HG03442 (cell line): ENCODE measurements around the gene SMOC1.

ENCODE experiments used
- ATAC-seq: cut with Tn5 transposase; IDR thresholded peaks from one replicate; pipeline ENCODE4 v1.9.1; 2021; ENCODE audit warnings: mild to moderate bottlenecking, moderate library complexity; ENCODE audit not compliant: unreplicated experiment

Gene SMOC1

DNA sequence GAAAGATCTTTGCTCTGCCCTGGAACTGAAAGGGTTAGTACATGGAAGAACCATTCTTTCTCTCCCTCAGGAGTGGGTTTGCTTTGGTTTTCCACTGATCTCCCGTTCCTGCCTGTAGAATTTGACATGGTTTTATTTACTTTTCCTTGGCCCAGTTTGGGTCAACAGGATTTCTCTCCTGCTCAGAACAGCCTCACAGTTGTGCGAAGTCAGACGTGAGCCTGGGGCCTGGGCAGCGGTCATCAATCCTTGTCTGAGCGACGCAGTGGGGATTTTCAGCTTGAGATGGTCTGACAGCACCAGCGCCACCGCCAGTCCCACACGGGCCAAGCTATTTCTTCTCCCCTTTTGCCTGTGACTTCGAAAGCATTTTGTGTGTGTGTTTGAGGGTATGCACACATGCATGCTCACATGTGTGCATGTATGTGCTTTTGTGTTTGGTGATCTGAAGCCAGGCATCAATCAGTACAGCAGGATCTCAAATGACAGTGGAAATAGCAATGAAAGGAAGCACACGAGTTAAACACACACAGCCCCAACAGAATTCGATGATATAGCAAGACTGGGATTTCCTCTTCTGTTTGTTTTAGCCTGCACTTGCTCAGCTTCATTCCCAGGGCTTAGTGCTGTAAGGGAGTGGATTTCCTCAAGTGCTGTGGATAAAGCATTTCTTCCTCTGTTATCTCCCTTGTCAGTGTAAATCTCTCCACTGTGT lies 58.3 kb downstream of the SMOC1 start:
- ATAC-seq, result no peak

DNA sequence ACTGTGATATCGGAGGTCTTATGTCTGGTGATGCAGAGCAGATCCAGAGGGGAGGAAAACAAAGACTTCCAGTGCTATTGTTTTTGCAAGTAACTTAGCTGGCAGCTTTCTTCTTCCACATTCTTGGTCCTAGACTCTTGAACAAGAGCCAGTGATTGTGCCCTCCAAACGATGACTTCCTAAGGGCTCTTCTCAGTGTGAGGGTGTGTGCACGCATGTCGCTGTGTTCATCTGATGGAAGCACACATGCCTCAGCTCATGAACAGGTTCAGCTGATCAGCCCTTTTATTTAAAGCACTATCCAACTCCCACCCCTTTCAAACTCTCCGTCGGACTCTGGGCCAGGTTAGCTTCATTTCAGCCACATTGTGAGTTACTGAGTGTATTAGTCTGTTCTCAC lies 59.5 kb downstream of the SMOC1 start:
- ATAC-seq, result no peak

DNA sequence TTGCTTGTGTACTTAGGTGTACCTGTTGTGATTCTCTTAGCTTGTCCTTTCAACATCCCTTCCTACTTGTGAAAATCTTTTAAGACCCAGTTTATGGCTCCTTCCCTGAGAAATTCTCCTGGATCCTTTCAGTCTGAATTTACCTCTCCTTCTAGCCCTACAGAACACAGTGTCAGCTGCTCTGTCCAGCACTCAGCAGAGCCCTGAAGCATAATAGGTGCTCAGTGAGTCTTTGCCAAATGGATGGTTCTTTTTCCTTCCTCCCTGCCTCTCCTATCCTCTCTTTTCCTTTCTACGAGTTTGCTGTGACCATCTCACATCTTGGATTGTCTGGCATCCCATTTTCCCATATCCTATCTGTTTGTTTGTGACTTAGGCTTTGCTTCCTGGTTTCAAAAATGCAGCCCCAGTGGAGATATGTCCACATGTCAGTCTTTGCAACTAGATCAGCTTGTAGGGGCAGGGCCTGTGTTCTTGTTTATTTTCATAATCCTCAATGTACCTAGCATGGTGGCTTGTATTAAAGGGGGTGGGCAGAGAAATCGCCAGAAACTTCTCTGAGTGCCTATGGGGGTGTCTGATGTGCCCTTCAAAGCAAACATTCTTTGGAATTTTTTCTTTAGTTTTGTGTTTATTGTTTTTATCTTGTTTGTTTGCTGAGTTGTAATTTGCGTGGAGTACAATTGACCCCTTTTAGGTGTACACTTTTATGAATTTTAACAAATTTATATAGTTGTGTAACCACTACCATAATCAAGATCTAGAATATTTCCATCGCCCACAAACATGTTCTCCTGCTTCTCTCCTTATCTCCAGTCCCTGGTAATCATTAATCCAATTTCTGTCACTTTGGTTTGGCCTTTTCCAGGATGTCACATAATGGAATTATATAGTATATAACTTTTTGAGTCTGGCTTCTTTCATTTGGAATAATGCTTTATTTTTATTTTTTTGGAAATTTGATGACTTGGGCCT lies 62.8 kb downstream of the SMOC1 start:
- no peak for ATAC-seq

DNA sequence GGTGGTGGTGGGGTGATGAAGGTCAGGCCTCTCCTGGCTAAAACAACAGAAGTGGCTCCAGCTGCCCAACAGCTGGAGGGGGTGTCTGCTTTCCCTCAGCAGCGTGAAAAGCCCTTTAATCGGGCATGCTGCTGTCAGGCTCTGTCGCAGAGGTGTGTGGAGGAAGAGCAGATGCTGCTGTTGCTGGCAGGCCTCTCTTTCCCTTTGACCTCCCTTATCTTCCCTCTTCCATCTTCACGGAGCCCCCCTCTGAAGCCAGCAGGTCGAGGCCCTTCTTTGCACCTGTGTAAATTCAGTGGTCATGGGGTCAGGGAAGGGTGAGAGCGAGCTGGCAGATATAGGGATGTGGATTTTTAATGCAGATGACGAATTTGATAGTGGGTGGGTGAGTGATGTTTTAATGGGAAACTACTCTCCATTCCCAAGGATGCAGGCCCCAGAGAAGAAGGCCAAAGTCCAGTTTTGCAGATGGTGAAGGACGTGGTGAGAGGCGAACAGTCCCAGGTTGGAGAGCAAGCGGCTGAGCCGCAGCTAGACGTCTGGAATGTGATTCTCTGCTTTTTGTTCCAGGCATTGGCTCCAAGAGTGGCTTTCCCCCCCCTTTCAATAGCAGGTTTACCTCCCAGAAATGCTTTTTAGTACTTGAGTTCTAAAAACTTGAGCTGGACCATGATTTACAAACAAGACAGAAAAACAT lies 64.0 kb downstream of the SMOC1 start:
- ATAC-seq, result no peak

DNA sequence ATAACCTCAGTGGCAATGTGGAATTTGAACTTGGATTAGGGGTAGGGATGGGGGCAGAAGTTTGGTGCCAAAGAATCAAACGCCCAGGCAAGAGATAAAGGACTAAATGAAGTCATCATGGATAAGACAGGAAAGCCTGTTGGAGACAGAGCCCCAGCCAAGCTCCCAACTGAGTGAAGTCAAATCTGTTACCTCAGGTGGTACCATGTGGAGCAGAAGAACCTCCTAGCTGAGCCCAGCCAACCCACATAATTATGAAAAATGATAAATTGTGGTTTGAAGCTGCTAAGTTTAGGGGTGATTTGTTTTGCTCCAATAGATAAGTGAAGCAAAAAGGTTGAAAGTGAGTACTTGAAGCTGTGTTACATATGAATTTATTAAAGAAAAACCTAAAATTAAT lies 66.1 kb downstream of the SMOC1 start:
- ATAC-seq, result no peak

DNA sequence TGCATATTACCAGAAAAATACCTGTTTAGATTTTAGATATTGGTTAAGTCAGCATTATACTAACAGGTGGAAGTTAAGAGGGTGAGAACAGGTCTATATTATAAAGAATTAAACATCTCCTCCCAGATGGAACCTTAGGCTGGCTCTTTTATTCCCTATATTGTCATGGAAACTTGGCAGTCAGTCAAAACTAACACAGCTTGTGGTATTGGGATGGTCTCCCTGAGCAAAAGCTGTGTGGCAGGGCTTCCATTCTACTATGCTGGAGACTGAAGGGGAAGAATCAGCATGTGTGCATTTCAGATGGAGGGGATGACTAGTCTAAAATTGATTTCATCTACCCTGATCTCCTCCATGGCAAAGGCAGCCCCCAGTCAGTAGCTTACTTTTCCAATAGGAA lies 66.7 kb downstream of the SMOC1 start:
- no peak for ATAC-seq

DNA sequence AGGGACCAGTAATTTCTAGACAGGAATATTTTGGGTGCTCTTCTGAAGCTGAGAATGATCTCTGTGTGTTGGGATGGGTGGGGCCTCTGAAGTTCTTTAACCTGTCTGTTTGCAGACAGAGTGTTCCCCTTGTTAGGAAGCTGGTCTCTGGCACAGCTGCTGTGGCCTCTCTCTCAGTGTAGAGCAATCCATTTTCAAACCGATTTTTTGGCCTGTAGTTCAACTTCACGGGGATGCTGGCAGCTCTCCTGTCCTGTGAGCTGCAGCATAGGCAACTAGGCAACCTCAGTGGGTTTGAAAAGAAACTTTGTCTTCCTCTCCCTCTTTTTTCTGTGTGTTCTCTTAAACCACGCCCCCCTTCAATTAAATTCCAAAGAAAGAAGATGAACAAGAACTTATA lies 69.1 kb downstream of the SMOC1 start:
- no peak for ATAC-seq

DNA sequence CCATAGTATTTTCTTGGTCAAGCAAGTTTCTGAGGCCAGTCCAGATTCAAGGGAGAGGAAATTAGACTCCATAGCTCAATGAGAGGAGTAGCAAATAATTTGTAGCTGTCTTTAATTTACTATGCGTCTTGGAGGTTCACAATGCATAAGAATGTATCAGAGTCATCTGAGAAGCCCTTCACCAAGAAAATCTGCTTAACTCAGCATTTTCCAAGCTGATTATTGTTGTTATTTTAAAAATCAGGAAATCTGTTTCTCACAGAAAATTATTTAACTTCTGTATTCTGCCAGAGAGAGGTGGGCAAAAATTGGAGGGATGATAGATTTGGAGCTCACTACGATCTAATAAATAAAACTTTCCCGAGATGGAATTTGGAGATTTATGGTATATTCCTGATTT lies 72.0 kb downstream of the SMOC1 start:
- ATAC-seq, result no peak

DNA sequence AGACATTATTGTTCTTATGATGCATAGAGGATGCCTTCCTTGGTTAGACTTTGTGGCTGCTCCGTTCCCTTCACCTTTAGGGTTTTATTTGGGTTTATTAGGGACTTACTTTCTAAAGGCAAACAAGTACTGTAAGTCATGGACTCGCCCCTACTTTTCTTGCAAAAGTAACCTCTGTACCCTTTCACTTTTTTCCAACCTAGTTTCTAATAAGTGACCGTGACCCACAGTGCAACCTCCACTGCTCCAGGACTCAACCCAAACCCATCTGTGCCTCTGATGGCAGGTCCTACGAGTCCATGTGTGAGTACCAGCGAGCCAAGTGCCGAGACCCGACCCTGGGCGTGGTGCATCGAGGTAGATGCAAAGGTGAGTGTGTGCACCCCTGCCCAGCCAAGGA lies 72.7 kb downstream of the SMOC1 start:
- no peak for ATAC-seq

DNA sequence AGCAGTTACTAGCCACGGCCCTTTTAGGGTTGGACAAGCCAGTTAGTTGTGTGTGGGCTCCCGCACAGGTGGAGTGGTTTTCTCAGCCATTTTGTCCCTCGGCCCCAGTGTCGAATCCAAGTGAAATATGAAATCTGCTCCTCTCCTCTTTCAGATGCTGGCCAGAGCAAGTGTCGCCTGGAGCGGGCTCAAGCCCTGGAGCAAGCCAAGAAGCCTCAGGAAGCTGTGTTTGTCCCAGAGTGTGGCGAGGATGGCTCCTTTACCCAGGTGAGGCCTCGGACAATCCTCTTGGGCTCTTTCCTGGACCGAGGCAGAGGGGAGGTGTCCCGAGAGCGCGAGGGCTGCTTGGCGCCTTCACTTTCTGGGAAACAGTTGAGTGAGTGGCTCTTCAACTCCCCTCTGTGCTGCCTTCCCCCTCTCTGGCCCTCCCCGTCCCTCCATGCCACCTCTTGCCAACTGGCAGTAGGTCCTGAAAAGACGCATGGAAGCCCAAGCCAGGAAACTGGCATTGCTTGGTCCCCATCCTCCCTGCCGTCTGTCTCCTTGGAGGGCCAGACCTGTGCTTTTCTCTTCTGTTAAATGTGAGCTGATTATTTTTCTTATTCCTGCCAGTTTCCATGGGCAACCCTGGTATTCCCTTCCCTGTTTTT lies 74.2 kb downstream of the SMOC1 start:
- ATAC-seq, result no peak

DNA sequence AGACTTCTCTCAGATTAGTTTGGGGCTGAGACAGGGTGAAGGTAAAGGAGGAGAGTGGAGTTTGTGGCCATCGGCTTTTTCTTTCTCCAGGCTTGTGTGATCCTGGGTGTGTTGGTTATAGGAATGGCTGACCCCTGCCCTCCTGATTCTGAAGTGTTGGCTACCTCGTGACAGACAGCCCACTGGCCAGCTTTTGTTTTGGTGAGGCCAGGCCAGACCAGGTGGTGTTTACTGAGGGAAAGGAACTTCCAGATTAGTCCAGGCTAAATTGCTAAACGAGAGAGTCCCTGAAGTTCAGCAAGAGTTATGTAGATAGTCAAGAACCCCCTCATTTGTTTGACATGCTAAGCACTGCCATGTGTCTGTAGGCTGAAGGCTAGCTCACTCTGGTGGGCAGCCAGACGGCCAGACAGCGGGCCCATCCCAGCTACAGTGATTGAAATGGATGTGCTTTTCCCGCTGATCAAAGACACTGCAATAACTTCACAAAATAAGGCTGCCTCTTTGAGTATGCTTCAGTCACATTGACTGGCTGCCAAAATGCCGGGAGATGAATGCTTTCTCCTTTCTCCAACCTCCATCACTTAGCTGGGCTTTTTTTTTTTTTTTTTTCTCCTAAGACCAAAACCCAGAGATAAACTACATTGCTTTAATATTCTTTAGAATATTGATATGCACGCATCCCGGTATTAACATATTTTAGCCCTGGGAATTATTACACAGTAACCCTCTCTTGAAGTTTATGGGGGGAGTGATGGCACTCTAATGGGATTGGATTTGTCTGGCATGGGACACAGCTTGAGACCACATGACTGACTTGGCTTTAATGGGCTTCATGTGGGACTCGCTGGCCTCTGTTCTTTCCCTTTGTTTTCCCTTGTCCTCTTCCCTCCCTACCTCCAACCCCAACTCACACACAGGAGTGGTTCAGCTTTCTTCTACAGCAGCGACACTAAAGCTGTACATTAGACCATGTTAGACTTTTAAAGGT lies 76.9 kb downstream of the SMOC1 start:
- ATAC-seq, result no peak

DNA sequence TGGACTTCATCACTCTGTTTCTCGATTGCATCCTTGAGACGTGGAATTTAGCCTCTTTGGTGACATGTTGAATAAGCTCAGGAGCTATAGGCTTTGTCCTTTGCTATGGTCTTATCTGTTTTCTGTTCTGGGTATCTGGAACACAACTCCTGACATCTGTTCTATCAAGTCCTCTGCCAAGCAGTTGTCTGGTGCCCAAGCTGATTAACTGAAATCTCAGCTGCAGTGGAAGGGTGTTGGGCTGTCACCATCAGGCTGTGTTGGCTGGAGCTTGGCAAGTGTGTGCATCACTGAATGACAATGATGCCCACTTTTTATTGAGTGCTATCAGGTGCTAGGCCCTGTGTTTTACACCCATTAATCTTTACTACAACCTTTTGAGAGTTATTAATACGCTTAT lies 77.8 kb downstream of the SMOC1 start:
- no peak for ATAC-seq

DNA sequence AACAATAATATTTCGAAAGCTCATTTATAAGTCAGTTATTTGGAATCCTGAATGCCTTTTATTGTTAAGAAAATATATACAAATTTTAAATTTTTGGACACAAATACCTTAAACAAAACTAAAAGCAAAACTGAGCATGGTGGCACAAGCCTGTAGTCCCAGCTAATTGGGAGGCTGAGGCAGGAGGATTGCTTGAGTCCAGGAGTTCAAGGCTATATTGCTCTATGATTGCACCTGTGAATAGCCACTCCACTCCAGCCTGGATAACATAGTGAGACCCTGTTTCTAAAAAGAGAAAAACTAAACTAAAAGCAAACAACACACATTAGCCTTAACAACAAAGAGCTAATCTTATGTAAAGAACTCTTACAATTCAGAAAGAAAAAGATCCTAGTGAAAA lies 78.8 kb downstream of the SMOC1 start:
- ATAC-seq, result no peak

DNA sequence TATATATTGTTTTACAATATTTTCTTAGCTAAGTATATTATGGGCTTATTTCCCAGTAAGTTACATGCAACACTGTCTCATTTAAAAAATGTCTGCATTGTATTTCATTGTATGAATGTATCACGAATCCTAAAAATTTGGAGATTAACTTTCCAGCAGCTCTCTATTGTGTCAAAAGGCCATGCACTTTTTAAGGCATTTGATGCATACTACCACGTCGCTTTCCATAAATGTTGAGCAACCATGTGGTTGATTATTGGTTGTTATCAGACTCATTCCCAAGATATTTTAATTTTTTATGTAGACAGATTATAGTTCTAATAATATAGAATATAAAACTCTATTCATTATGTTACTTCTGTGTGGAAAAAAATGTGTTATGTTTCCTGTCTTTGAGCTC lies 79.9 kb downstream of the SMOC1 start:
- no peak for ATAC-seq

DNA sequence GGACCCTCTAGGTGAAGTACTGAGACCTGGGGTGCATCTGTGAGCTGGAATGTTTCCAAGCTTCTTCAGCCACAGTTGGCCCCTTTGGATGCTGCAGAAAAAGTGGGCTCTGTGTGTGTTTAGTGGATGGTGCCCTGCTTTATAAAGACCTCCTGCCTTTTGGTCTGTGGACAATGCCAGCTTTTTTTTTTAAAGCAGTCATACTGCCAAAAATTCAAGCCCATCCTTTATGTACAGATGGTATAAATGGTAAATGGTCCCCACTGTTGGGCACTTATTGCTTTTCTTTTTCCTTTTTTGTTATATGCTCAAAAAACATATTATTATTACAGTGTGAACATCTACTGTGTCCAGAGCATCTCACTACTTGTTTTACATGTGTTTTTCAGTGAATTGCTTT lies 81.1 kb downstream of the SMOC1 start:
- no peak for ATAC-seq

DNA sequence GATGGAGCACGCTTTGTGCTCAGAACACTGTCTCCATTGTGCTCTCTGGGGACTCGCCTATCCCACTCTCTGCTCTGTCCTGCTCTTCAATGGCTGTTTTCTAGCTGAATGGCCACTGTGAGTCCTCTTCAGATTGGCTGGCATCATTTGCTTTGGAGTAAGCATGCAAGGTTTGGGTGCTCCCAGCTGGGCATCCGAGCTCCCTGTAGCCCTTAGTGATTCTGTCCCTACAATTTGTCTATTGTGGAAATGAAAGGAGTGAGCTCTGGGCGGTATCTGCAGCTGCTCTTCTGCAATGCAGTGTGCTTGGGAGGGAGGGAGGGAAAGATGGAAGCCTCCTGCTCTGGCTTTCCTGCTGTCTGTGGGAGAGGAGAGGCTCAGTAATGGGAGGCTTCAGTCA lies 84.8 kb downstream of the SMOC1 start:
- no peak for ATAC-seq

DNA sequence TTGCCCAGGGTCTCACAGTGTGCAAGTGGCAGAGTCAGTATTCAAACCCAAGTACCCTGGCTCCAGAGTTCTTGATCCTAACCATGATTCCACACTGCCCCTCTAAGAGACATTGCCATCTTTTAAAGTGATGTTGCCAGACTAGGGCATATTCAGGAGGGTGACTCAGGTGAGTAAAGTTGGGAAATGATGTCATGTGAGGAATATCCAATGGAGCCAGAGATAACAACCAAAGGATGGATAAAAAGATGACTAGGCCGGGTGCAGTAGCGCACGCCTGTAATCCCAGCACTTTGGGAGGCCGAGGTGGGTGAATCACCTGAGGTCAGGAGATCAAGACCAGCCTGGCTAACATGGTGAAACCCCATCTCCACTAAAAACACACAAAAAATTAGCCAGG lies 85.6 kb downstream of the SMOC1 start:
- no peak for ATAC-seq

DNA sequence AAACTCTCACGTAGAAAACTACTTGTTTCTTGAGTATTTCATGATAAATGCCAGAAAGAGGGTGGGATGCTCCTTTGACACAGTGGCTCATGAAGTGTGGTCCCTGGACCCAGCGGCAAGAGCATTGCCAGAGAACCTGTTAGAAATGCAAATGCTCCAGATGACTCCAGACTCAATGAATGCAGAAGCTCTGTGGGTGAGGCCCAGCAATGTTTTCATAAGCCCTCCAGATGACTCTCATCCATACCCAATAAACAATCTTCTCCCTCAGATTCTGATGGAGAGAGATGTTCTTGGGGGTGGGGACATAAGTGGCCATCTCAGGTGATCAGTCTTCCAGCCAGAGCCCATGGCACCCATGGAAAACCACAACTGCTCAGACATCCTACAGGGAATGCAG lies 88.9 kb downstream of the SMOC1 start:
- ATAC-seq, result no peak

DNA sequence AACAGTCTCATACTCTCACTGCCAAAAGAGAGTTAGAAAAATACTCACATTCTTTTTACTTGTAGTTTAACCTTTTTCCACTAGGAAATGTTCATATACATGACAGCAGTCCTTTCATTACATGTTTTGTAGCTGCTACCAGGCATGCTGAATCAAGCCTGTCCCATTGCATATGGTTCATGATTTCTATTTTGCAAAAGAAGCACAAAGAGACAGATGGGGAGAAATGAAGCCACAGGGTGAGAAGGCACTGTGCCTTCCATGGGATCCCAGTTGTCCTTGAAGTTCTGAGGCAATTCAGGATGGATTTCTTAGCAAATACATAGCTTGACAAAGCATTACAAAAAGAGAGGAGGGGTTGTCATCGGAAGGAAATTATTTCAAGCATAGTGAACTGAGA lies 89.5 kb downstream of the SMOC1 start:
- no peak for ATAC-seq

DNA sequence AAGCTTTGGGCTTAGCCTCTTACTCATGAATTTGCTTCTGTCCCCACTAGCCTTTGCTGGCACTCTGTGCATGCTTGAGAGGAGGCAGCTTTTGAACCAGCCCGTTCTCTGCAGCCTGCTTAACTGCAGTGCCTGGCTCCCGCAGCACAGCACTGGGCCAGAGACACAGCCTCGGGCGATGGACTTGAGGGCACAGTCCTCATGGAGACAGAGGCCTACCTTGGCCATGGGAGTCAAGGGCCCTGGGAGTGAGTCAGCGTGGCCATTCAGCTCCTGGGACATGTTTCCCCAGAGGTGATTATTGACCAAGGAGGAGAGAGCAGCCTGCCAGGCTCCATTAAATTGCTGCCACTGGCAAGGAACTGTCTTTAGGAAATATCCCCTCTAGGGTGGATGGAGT lies 93.5 kb downstream of the SMOC1 start:
- no peak for ATAC-seq
